Endometrial microvascular endothelial cells (primary cell): ENCODE results near the gene HIVEP3. TPM values are rescaled to one million over a fixed set of nuclear protein-coding genes. Genes with fewer than 3 reads are reported as not detected.

Experiments used
- in situ Hi-C: cut with HindIII; loops from 2 replicates; pipeline ENCODE4 v1.10.0; 2017; ENCODE audit warnings: low sequenced_read_pairs, low pct_unique_long_range_greater_than_20kb; ENCODE audit errors: inconsistent ontology term
- total RNA-seq: library from RNA; depleted of rRNA; stranded (reverse); fragments of >200 nt; gene quantifications from one replicate; pipeline ENCODE4 v1.2.3, GENCODE V29; 2015; ENCODE audit errors: inconsistent ontology term

HIVEP3 gene
- total RNA-seq, 1 donor from 2014 or later: 4.4 TPM

- in situ Hi-C loops: no loop called here
Measured at GRCh38 chr1:41880261-41880660, 38.5 kb downstream of the HIVEP3 start.

GRCh38 chr1:41879617-41880016, 39.1 kb downstream of the HIVEP3 start:
- in situ Hi-C loops: no loop called here

- in situ Hi-C loops: no loop called here
Measured at GRCh38 chr1:41878911-41879310, 39.8 kb downstream of the HIVEP3 start.

GRCh38 chr1:41878495-41878894, 40.2 kb downstream of the HIVEP3 start:
- in situ Hi-C loops: no loop called here

- in situ Hi-C loops: no loop called here
Measured at GRCh38 chr1:41876576-41877445, 41.9 kb downstream of the HIVEP3 start.

- in situ Hi-C loops: no loop called here
Measured at GRCh38 chr1:41875487-41875886, 43.2 kb downstream of the HIVEP3 start.

- in situ Hi-C loops: no loop called here
Measured at GRCh38 chr1:41874903-41875411, 43.8 kb downstream of the HIVEP3 start.

- in situ Hi-C loops: no loop called here
Measured at GRCh38 chr1:41874151-41874719, 44.5 kb downstream of the HIVEP3 start.

- in situ Hi-C loops: no loop called here
Measured at GRCh38 chr1:41872074-41872473, 46.6 kb downstream of the HIVEP3 start.

- in situ Hi-C loops: no loop called here
Measured at GRCh38 chr1:41870076-41870562, 48.6 kb downstream of the HIVEP3 start.

GRCh38 chr1:41868241-41868998, 50.3 kb downstream of the HIVEP3 start:
- in situ Hi-C loops: no loop called here

GRCh38 chr1:41866285-41866684, 52.4 kb downstream of the HIVEP3 start:
- in situ Hi-C loops: no loop called here

- in situ Hi-C loops: no loop called here
Measured at GRCh38 chr1:41864471-41865040, 54.2 kb downstream of the HIVEP3 start.

GRCh38 chr1:41863718-41864117, 55.0 kb downstream of the HIVEP3 start:
- in situ Hi-C loops: no loop called here

GRCh38 chr1:41862384-41863221, 56.1 kb downstream of the HIVEP3 start:
- in situ Hi-C loops: no loop called here

GRCh38 chr1:41861535-41862383, 57.0 kb downstream of the HIVEP3 start:
- in situ Hi-C loops: no loop called here

- in situ Hi-C loops: no loop called here
Measured at GRCh38 chr1:41860771-41861170, 58.0 kb downstream of the HIVEP3 start.
